IMR-90 (cell line): ENCODE data around the gene MRTO4. TPM values are rescaled to one million over a fixed set of nuclear protein-coding genes. Genes with fewer than 3 reads are reported as not detected.

ENCODE experiments used
- ATAC-seq: fragments of 200-7000 bp; cut with Tn5 transposase; 2 replicates; pipeline ENCODE4 v1.9.1; 2020; ENCODE audit warnings: low read depth, mild to moderate bottlenecking, moderate library complexity
- BruUV-seq: library from RNA; stranded (reverse); fragments of 400-500 nt; replicated peaks from 2 replicates; lab custom pipeline; 2021; lab: Mats Ljungman, UMichigan
- CTCF ChIA-PET: fragments of 300-600 bp; formaldehyde crosslinking; extraction: SDS; loops from one replicate; lab custom pipeline; 2021; ENCODE audit warnings: antibody characterized with exemption; lab: Yijun Ruan, JAX
- POLR2A ChIA-PET: fragments of 300-600 bp; sonication (Branson Sonifier 250); formaldehyde crosslinking; loops from one replicate; lab custom pipeline; 2022; ENCODE audit warnings: antibody characterized with exemption; ENCODE audit not compliant: unreplicated experiment; lab: Charles Lee
- DNase-seq: peaks from one replicate; pipeline ENCODE4 v3.0.0; 2013
- H2AFZ ChIP-seq: replicated peaks from 2 replicates; pipeline ENCODE3; 2013; ENCODE audit warnings: low read length, mild to moderate bottlenecking; ENCODE audit not compliant: poor library complexity
- H2AK5ac ChIP-seq: 2 replicates; pipeline ENCODE4 v1.6.1; 2013; ENCODE audit warnings: low read depth, low read length, inconsistent platforms
- H2AK9ac ChIP-seq: replicated peaks from 2 replicates; pipeline ENCODE3; 2013; ENCODE audit warnings: mild to moderate bottlenecking, low read depth, low read length, moderate library complexity; ENCODE audit not compliant: poor library complexity
- H2BK120ac ChIP-seq: 2 replicates; pipeline ENCODE4 v1.6.1; 2013; ENCODE audit warnings: low read depth, low read length, inconsistent platforms
- H2BK15ac ChIP-seq: 3 replicates; pipeline ENCODE4 v1.6.1; 2013; ENCODE audit warnings: low read depth, low read length, inconsistent platforms
- H2BK20ac ChIP-seq: 2 replicates; pipeline ENCODE4 v1.6.1; 2013; ENCODE audit warnings: low read depth, mild to moderate bottlenecking, inconsistent platforms, low read length, moderate library complexity
- H2BK5ac ChIP-seq: 2 replicates; pipeline ENCODE4 v1.6.1; 2013; ENCODE audit warnings: mild to moderate bottlenecking, low read depth, low read length, inconsistent platforms; ENCODE audit not compliant: poor library complexity, severe bottlenecking
- H3K14ac ChIP-seq: replicated peaks from 2 replicates; pipeline ENCODE4 v1.6.1; 2013; ENCODE audit warnings: low read depth, low read length, inconsistent platforms
- H3K18ac ChIP-seq: 2 replicates; pipeline ENCODE4 v1.6.1; 2013; ENCODE audit warnings: low read depth, low read length, control low read depth
- H3K23ac ChIP-seq: 2 replicates; pipeline ENCODE4 v1.6.1; 2013; ENCODE audit warnings: low read depth, low read length, inconsistent platforms
- H3K27ac ChIP-seq: 2 replicates; pipeline ENCODE4 v1.5.1; 2013; ENCODE audit warnings: mild to moderate bottlenecking, control low read depth, low read length; ENCODE audit not compliant: insufficient read depth
- H3K27me3 ChIP-seq: 2 replicates; pipeline ENCODE4 v1.6.1; 2013; ENCODE audit warnings: low read length; ENCODE audit not compliant: control insufficient read depth, insufficient read depth
- H3K36me3 ChIP-seq: 2 replicates; pipeline ENCODE4 v1.6.1; 2013; ENCODE audit warnings: low read length, mixed read lengths; ENCODE audit not compliant: control insufficient read depth, insufficient read depth
- H3K4ac ChIP-seq: 2 replicates; pipeline ENCODE4 v1.6.1; 2013; ENCODE audit warnings: low read depth, low read length, inconsistent platforms
- H3K4me1 ChIP-seq: 2 replicates; pipeline ENCODE4 v1.6.1; 2013; ENCODE audit warnings: low read length, mixed read lengths; ENCODE audit not compliant: control insufficient read depth, insufficient read depth
- H3K4me2 ChIP-seq: 2 replicates; pipeline ENCODE4 v1.6.1; 2013; ENCODE audit warnings: low read depth, mild to moderate bottlenecking, control low read depth, low read length, moderate library complexity
- H3K4me3 ChIP-seq: 2 replicates; pipeline ENCODE4 v1.5.1; 2013; ENCODE audit warnings: low read depth, mild to moderate bottlenecking, control low read depth, low read length, moderate library complexity; ENCODE audit not compliant: insufficient read depth
- H3K56ac ChIP-seq: 2 replicates; pipeline ENCODE4 v1.6.1; 2013; ENCODE audit warnings: low read length, inconsistent platforms; ENCODE audit not compliant: insufficient read depth; ENCODE audit errors: extremely low read depth
- H3K79me1 ChIP-seq, 2 experiments: 2 replicates each; pipeline ENCODE4 v1.6.1; 2013; ENCODE audit warnings: low read length in 2 of 2, inconsistent platforms in 1 of 2, low read depth in 1 of 2
- H3K9ac ChIP-seq: 2 replicates; pipeline ENCODE4 v1.6.1; 2013; ENCODE audit warnings: low read depth, low read length, control low read depth
- H3K9me1 ChIP-seq: 2 replicates; pipeline ENCODE4 v1.6.1; 2013; ENCODE audit warnings: low read length, inconsistent platforms; ENCODE audit not compliant: insufficient read depth
- H3K9me3 ChIP-seq: 2 replicates; pipeline ENCODE4 v1.6.1; 2013; ENCODE audit warnings: low read length; ENCODE audit not compliant: control insufficient read depth, insufficient read depth
- H4K20me1 ChIP-seq: 2 replicates; pipeline ENCODE4 v1.6.1; 2013; ENCODE audit warnings: low read length, inconsistent platforms; ENCODE audit not compliant: insufficient read depth
- H4K5ac ChIP-seq: 2 replicates; pipeline ENCODE4 v1.6.1; 2013; ENCODE audit warnings: mild to moderate bottlenecking, low read depth, low read length, control low read depth
- H4K8ac ChIP-seq, 2 experiments: 2 replicates each; pipeline ENCODE4 v1.6.1; 2013; ENCODE audit warnings: low read depth in 2 of 2, low read length in 2 of 2, control low read depth in 1 of 2, inconsistent platforms in 1 of 2
- H4K91ac ChIP-seq: 2 replicates; pipeline ENCODE4 v1.6.1; 2013; ENCODE audit warnings: low read depth, low read length, inconsistent platforms; ENCODE audit not compliant: insufficient read depth
- CHD1 ChIP-seq: IDR thresholded peaks from 2 replicates; pipeline ENCODE4 v1.6.1; 2012; ENCODE audit warnings: low read depth, low read length, improper control_type of control experiment
- ELK1 ChIP-seq: fragments of 150-350 bp; IDR thresholded peaks from 2 replicates; pipeline ENCODE4 v1.6.1; 2016; ENCODE audit warnings: low read depth, mild to moderate bottlenecking, low read length, moderate library complexity, borderline replicate concordance
- MAFK ChIP-seq: IDR thresholded peaks from 2 replicates; pipeline ENCODE4 v1.6.1; 2012; ENCODE audit warnings: low read depth, low read length, improper control_type of control experiment
- NFE2L2 ChIP-seq: fragments of 150-350 bp; IDR thresholded peaks from 2 replicates; pipeline ENCODE4 v1.6.1; 2016; ENCODE audit warnings: low read depth, mild to moderate bottlenecking, low read length
- RAD21 ChIP-seq: IDR thresholded peaks from 2 replicates; pipeline ENCODE4 v1.6.1; 2012; ENCODE audit warnings: low read length, improper control_type of control experiment
- RCOR1 ChIP-seq: IDR thresholded peaks from 2 replicates; pipeline ENCODE4 v1.6.1; 2012; ENCODE audit warnings: mild to moderate bottlenecking, low read length, improper control_type of control experiment; ENCODE audit not compliant: insufficient replicate concordance
- RFX5 ChIP-seq: IDR thresholded peaks from 2 replicates; pipeline ENCODE4 v1.8.0; 2012; ENCODE audit warnings: low read depth, mild to moderate bottlenecking, low read length, moderate library complexity
- SMC3 ChIP-seq: fragments of 150-350 bp; IDR thresholded peaks from 2 replicates; pipeline ENCODE4 v1.6.1; 2016; ENCODE audit warnings: low read depth, mild to moderate bottlenecking, antibody characterized with exemption, low read length, moderate library complexity
- dilution Hi-C: fragments of 300-500 bp; cut with HindIII; formaldehyde crosslinking; loops from one replicate; pipeline ENCODE4 v1.14.3; 2018; ENCODE audit warnings: low sequenced_read_pairs; ENCODE audit not compliant: unreplicated experiment
- in situ Hi-C: fragments of 300-500 bp; cut with MboI; formaldehyde crosslinking; loops from 3 replicates; pipeline ENCODE4 v1.14.3; 2019; ENCODE audit warnings: low sequenced_read_pairs, inconsistent platforms, mixed read lengths
- intact Hi-C: fragments of 100-400 bp; cut with micrococcal nuclease; formaldehyde crosslinking; loops from 2 replicates; pipeline ENCODE4 v1.10.0; 2022
- polyA plus RNA-seq, 3 experiments: library from polyadenylated mRNA; depleted of rRNA; stranded (reverse); fragments of >200 nt; gene quantifications; 2 replicates each; pipeline ENCODE4 v1.2.3, GENCODE V29; 2012; ENCODE audit warnings: low replicate concordance in 1 of 3
- total RNA-seq: library from RNA; depleted of rRNA; stranded (reverse); fragments of >200 nt; gene quantifications from 2 replicates; pipeline ENCODE4 v1.2.3, GENCODE V29; 2012

MRTO4 gene
- total and polyA plus RNA-seq, 2 of the 4 experiments (the other 2 are of a cell fraction) = 48.0 to 58.1 TPM

- TF ChIP-seq RAD21 (no peak), SMC3 (no peak)
These were observed 838 bp upstream of the MRTO4 start (continued) for GRCh38 chr1:19250629-19251304.

GRCh38 chr1:19254416-19254815 is 2.8 kb downstream of the MRTO4 start:
- Histone ChIP-seq H2AFZ (no peak overlapping the region), H3K4ac (no peak overlapping the region), H2BK15ac (no peak overlapping the region), H2BK120ac (no peak overlapping the region), H3K9me3 (no peaks in the 10 kb centered on the region), H3K27ac (no peak overlapping the region), H3K18ac (no peak overlapping the region), H3K36me3 (peaks cover 34% of the 10 kb centered on the region), H3K4me2 (no peak overlapping the region), H3K9me1 (peaks cover 6% of the 10 kb centered on the region), H3K79me1 (peaks cover 31 to 60% of the 10 kb centered on the region in 2 experiments), H2BK20ac (no peak overlapping the region), H4K91ac (no peak overlapping the region), H3K14ac (no peak overlapping the region), H3K27me3 (no peaks in the 10 kb centered on the region), H4K8ac (no peak overlapping the region), H2AK9ac (no peak overlapping the region), H3K23ac (no peak overlapping the region), H3K4me1 (0 out of 2 replicates have a peak, but pooled peaks cover 2% of the 10 kb centered on the region), H3K9ac (no peak overlapping the region), H4K5ac (no peak overlapping the region), H3K56ac (no peak overlapping the region), H2AK5ac (no peak overlapping the region), H2BK5ac (no peak overlapping the region), H4K20me1 (peaks cover 19% of the 10 kb centered on the region), H3K4me3 (no peak overlapping the region)
- no peak for TF ChIP-seq NFE2L2
- TF ChIP-seq CHD1 = no peak
- no peak for TF ChIP-seq ELK1
- TF ChIP-seq SMC3 = no peak
- no peak for TF ChIP-seq RFX5
- TF ChIP-seq MAFK = no peak
- TF ChIP-seq RCOR1 = no peak
- intact Hi-C loops (loop anchor here (5.0 kb wide), 2 partner anchors 58 to 398 kb away; partner anchors contain the start of genes AKR7A2 and SLC66A1), dilution Hi-C loops (no loop called here), in situ Hi-C loops (loop anchor here (5.0 kb wide), 1 partner anchor 398 kb away; no protein-coding TSS in a partner anchor)
- ChIA-PET POLR2A (no interaction called here), CTCF (interaction anchor here (1.0 kb wide), 1 partner anchor 13 kb away, joined by 3 read pairs; no protein-coding TSS in a partner anchor)
- ATAC-seq (no peak), DNase-seq (no peak)
- BruUV-seq = no TSS peak
